ENCODE results near the gene TAAR1. TPM values are rescaled to one million over a fixed set of nuclear protein-coding genes. Genes with fewer than 3 reads are reported as not detected.

Gene TAAR1
- total and polyA plus RNA-seq, 8 donors = 2.8 TPM; not detected in 7

DNA sequence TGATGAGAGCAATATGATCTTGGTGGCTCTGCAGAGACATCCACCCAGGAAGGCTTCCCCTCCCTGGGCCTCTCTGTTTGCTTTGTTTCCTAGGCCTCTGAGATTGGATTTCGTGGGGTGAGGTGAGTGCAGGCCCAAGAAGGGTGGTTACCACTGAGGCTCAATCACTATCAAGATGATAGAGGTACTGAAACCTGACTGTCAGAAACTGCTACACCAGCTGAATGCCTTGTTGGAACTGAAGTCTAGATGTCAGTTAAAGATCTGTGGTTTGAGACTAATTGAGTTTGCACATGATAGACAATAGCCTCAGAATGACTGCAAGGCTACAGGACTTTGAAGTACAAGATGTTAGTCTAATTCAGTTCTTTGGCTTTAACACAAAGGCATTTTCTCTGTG is 39.6 kb upstream of the TAAR1 start:
- Histone ChIP-seq H3K9me3 (peaks cover 4 to 18% (median 11%) of the 10 kb centered on the region in 4 donors), H3K4me3 (no peak overlapping the region), H3K36me3 (no peaks in the 10 kb centered on the region), H3K27ac (no peak overlapping the region), H3K4me1 (peaks cover 0 to 6% (median 3%) of the 10 kb centered on the region in 4 donors), H3K27me3 (no peaks in the 10 kb centered on the region)
- intact Hi-C loops (cut with DNase I; ENCODE audit: low total_unique reads) = no loop called here
- TF ChIP-seq, protein P1, sequence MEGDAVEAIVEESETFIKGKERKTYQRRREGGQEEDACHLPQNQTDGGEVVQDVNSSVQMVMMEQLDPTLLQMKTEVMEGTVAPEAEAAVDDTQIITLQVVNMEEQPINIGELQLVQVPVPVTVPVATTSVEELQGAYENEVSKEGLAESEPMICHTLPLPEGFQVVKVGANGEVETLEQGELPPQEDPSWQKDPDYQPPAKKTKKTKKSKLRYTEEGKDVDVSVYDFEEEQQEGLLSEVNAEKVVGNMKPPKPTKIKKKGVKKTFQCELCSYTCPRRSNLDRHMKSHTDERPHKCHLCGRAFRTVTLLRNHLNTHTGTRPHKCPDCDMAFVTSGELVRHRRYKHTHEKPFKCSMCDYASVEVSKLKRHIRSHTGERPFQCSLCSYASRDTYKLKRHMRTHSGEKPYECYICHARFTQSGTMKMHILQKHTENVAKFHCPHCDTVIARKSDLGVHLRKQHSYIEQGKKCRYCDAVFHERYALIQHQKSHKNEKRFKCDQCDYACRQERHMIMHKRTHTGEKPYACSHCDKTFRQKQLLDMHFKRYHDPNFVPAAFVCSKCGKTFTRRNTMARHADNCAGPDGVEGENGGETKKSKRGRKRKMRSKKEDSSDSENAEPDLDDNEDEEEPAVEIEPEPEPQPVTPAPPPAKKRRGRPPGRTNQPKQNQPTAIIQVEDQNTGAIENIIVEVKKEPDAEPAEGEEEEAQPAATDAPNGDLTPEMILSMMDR (IDR thresholded peaks at IDR 0.05) = no peak
- TF ChIP-seq POLR2A (IDR thresholded peaks at IDR 0.05) (no peak), POLR2AphosphoS5 (IDR thresholded peaks at IDR 0.05) (no peak)
- 8 to 40% (median 18%) methylated on average over 1 of the region's 1 CpG for WGBS, 5 donors
- no peak for DNase-seq

DNA sequence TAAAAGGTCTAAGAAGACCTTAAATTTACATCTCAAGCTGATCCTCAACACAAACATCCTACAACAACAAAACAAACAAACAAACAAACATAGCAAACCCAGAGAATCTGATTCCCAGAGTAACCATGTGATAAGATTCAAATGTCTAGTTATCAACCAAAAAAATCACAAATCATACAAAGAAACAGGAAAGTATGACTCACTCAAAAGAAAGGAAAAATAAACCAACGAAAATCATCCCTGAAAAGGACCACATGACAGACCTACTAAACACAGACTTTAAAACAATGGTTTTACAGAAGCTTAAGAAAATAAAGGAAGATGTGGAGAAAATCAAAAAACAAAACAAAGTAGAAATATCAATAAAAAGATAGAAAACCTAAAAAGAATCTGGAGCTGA is 36.8 kb upstream of the TAAR1 start:
- Histone ChIP-seq H3K9me3 (peaks cover 4 to 18% (median 11%) of the 10 kb centered on the region in 4 donors), H3K4me1 (peaks cover 8 to 14% (median 13%) of the 10 kb centered on the region in 4 donors), H3K27me3 (no peaks in the 10 kb centered on the region), H3K27ac (no peak overlapping the region), H3K4me3 (no peak overlapping the region), H3K36me3 (no peaks in the 10 kb centered on the region)
- intact Hi-C loops (cut with DNase I; ENCODE audit: low total_unique reads) = no loop called here
- no peak for TF ChIP-seq POLR2A (IDR thresholded peaks at IDR 0.05)
- TF ChIP-seq, protein P1 (IDR thresholded peaks at IDR 0.05) = no peak
- TF ChIP-seq POLR2AphosphoS5 (IDR thresholded peaks at IDR 0.05) = no peak
- no peak for TF ChIP-seq EP300 (IDR thresholded peaks at IDR 0.05)
- DNase-seq = no peak
- 0 to 32% (median 27%) methylated on average over 1 of the region's 1 CpG for WGBS, 5 donors

- no peak for DNase-seq
- H3K9me3 ChIP-seq = peaks cover 4 to 18% (median 11%) of the 10 kb centered on the region in 4 donors
- H3K27me3 ChIP-seq = no peaks in the 10 kb centered on the region
- H3K4me1 ChIP-seq = peaks cover 12 to 22% (median 14%) of the 10 kb centered on the region in 4 donors
- H3K27ac ChIP-seq = peak overlapping the region in 2 of 5 donors; percentile 23 to 40
- intact Hi-C loops (cut with DNase I; ENCODE audit: low total_unique reads) = no loop called here
- TF ChIP-seq, protein P1 (IDR thresholded peaks at IDR 0.05) = no peak
- peak in 1 of 3 donors; percentile 29 for TF ChIP-seq POLR2AphosphoS5 (IDR thresholded peaks at IDR 0.05)
- no peak overlapping the region for H3K4me3 ChIP-seq
- H3K36me3 ChIP-seq = no peaks in the 10 kb centered on the region
- WGBS, 5 donors = 26 to 54% (median 41%) methylated on average over 3 of the region's 3 CpGs
These were observed 34.5 kb upstream of the TAAR1 start for GRCh38 chr6:132693478-132693877.

- 22 to 59% (median 44%) methylated on average over 4 of the region's 4 CpGs for WGBS, 5 donors
- Histone ChIP-seq H3K4me3 (no peak overlapping the region), H3K27ac (no peak overlapping the region), H3K4me1 (peaks cover 12 to 33% (median 14%) of the 10 kb centered on the region in 4 donors), H3K27me3 (no peaks in the 10 kb centered on the region), H3K36me3 (no peaks in the 10 kb centered on the region), H3K9me3 (peaks cover 0 to 6% (median 2%) of the 10 kb centered on the region in 4 donors)
- intact Hi-C loops (cut with DNase I; ENCODE audit: low total_unique reads) = no loop called here
- no peak for DNase-seq
- TF ChIP-seq EP300 (IDR thresholded peaks at IDR 0.05) (no peak), POLR2AphosphoS5 (IDR thresholded peaks at IDR 0.05) (no peak), POLR2A (IDR thresholded peaks at IDR 0.05) (no peak)
- TF ChIP-seq, protein P1 (IDR thresholded peaks at IDR 0.05) = no peak
These were observed 31.7 kb upstream of the TAAR1 start for GRCh38 chr6:132690678-132691077.

All from stomach (tissue), 9 donors.